Gastroesophageal sphincter (tissue), 3 donors: ENCODE results near the gene FXYD6.

ENCODE experiments used
- CTCF ChIP-seq, 4 experiments: fragments of 200-600 bp in 2 of 4; fragments of 450-650 bp in 2 of 4; sonication (generic) in 1 of 4; IDR thresholded peaks; one replicate each; pipeline ENCODE4 v1.5.1; 2017 to 2019; ENCODE audit warnings: antibody characterized with exemption in 4 of 4, mild to moderate bottlenecking in 2 of 4, moderate library complexity in 2 of 4
- EP300 ChIP-seq: sonication (generic); formaldehyde crosslinking; IDR thresholded peaks from one replicate; pipeline ENCODE4 v1.6.1; 2017; ENCODE audit warnings: antibody characterized with exemption, mild to moderate bottlenecking
- POLR2A ChIP-seq, 2 donors: fragments of 450-650 bp; IDR thresholded peaks; one replicate each; pipeline ENCODE4 v1.6.1; 2017; ENCODE audit warnings: antibody characterized with exemption in 2 of 2, mild to moderate bottlenecking in 2 of 2, moderate library complexity in 1 of 2
- POLR2AphosphoS5 ChIP-seq: sonication (generic); formaldehyde crosslinking; IDR thresholded peaks from one replicate; pipeline ENCODE4 v1.6.1; 2017; ENCODE audit warnings: antibody characterized with exemption

DNA sequence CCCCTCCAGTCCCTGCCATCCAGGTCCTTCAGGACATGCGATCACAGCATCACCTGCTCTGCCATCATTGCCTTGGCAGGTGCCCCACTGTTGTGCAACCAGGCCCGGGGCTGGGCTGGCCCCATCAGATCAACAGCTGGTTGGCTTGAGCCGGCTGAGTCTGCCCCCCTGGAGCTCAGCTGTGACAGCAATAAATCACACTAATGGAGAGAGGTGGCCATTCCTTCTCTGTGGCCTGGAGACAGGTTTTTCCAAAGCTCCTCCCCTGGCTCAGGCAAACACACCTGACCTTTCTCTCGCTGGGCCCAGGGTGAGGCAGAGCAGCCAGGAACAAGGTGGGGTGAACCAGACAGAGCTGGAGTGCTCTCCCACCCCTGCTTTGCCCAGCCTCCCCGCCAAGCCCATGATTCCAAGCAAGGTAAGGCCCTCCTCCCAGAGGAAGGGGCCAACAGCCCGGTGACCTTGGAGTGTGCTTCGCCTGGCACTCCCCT, 43.0 kb downstream of the FXYD6 start:
- TF ChIP-seq POLR2A (IDR thresholded peaks at IDR 0.05), result no peak
- no peak for TF ChIP-seq CTCF (IDR thresholded peaks at IDR 0.05)
- TF ChIP-seq POLR2AphosphoS5, result no peak
- TF ChIP-seq EP300, result no peak
